ENCODE measurements around the gene SLC9A9. TPM values are rescaled to one million over a fixed set of nuclear protein-coding genes. Genes with fewer than 3 reads are reported as not detected.

The SLC9A9 gene
- total RNA-seq, 2 donors from 2014 or later, result 29.6 to 60.1 TPM

DNA sequence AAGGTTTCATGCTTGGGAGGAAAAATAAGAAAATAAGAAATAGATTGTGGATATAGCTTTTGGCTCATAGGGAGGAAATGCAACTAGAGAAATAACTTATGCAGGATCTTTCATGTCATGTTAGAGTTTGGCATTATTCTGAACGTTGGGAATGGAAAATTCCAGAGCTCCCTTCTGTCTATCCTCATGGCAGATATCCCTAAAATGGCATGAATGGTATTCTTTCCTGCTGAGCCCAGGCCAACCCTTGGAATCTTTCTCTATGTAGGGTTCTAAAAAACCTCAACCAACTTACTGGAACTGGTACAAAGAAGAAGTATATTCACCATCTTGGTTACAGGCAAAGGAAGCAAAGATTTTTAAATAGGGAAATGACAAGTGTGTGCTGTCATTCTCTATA lies 516.2 kb downstream of the SLC9A9 start:
- H3K27me3 ChIP-seq (replicated peaks; ENCODE audit: insufficient read depth), result no peaks in the 10 kb centered on the region
- H3K27ac ChIP-seq, result no peak overlapping the region
- TF ChIP-seq CTCF (IDR thresholded peaks at IDR 0.05), result no peak
- H3K4me3 ChIP-seq, result no peak overlapping the region
- ATAC-seq (ENCODE audit: insufficient number of reproducible peaks, low FRiP score, low read depth) (no peak), DNase-seq (ENCODE audit: low spot score) (no peak)
- peaks cover 6% of the 10 kb centered on the region for H3K9me3 ChIP-seq
- no peaks in the 10 kb centered on the region for H3K36me3 ChIP-seq
- peaks cover 3 to 10% of the 10 kb centered on the region in 2 donors for H3K4me1 ChIP-seq (ENCODE audit: control insufficient read depth in 1 of 2, low read depth in 2 of 2)

- Histone ChIP-seq H3K9me3 (peaks cover 6% of the 10 kb centered on the region), H3K27me3 (replicated peaks; ENCODE audit: insufficient read depth) (no peaks in the 10 kb centered on the region), H3K4me3 (no peak overlapping the region), H3K4me1 (ENCODE audit: control insufficient read depth in 1 of 2, low read depth in 2 of 2) (peaks cover 3 to 10% of the 10 kb centered on the region in 2 donors), H3K27ac (no peak overlapping the region), H3K36me3 (no peaks in the 10 kb centered on the region)
- TF ChIP-seq CTCF (IDR thresholded peaks at IDR 0.05), result no peak
- DNase-seq (ENCODE audit: low spot score), result no peak
- no peak for ATAC-seq (ENCODE audit: insufficient number of reproducible peaks, low FRiP score, low read depth)
Observed at GRCh38 chr3:143331350-143331749, 516.9 kb downstream of the SLC9A9 start.

DNA sequence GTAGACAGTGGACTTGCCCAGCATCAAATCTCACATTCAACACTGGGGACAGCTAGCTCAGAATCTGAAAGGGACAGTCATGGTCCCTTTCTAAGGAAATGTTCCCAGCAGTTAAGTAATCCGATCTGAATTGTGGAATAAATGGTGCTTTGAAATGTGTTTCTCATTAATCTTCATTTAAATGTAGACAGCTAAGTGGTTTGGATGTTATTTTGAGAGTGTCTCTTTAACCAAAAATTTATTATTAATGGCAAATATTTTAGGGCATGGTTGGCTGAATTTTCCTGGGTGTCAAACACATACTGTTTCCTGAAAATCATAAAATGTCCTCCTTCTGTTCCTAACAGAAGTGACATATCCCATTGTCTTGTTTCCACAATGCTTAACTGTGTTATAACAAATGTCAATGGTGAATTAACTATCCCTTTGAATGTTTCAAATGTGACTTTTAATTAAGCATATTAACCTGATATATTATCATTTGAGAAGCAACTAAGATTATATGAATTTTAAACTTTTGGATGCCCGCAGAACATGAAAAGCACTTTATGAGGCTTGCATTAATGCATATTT lies 517.9 kb downstream of the SLC9A9 start:
- ATAC-seq (ENCODE audit: insufficient number of reproducible peaks, low FRiP score, low read depth), result no peak
- no peak for TF ChIP-seq CTCF (IDR thresholded peaks at IDR 0.05)
- H3K36me3 ChIP-seq, result no peaks in the 10 kb centered on the region

DNA sequence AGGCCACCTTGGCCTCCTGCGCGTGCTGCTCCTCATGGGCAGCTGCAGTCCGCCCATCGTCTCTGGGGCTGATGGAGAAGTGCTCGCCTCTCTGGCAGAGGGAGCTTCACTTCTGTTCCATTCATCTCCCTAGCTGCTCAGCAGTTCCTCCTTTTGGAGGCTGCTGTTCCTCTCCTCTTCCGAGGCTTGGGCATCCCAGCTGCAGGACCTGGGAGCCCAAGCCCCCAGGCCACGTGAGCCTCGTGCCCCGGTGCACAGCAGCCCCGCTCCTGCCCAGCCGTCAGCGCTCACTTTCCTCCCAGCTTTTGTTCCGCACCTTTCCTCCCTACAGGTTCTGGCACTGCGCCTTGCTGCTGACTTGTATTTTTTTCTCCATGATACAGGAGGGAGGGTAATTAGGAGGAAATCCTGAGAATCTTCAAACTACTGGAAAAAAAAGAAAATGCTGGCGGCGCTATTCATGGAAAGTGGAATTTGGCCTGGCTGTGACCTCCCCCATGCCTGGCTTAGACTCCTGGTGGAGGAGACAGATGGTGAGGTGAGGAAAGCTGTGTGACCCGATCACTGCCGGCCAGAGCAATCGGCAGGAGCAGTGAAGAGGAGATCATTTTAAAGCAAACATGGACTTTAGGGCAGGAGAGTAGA lies 518.6 kb downstream of the SLC9A9 start:
- H3K27me3 ChIP-seq (replicated peaks; ENCODE audit: insufficient read depth), result no peaks in the 10 kb centered on the region
- peaks cover 3 to 10% of the 10 kb centered on the region in 2 donors for H3K4me1 ChIP-seq (ENCODE audit: control insufficient read depth in 1 of 2, low read depth in 2 of 2)
- ATAC-seq (ENCODE audit: insufficient number of reproducible peaks, low FRiP score, low read depth), result no peak
- H3K9me3 ChIP-seq, result no peaks in the 10 kb centered on the region
- no peak for DNase-seq (ENCODE audit: low spot score)
- TF ChIP-seq CTCF (IDR thresholded peaks at IDR 0.05), result no peak
- H3K4me3 ChIP-seq, result peak overlapping the region; percentile 33
- no peaks in the 10 kb centered on the region for H3K36me3 ChIP-seq
- H3K27ac ChIP-seq, result no peak overlapping the region

More for the DNA sequence above, 517.9 kb downstream of the SLC9A9 start:
- H3K27me3 ChIP-seq (replicated peaks; ENCODE audit: insufficient read depth), result no peaks in the 10 kb centered on the region
- no peak overlapping the region for H3K4me3 ChIP-seq
- no peak overlapping the region for H3K27ac ChIP-seq
- DNase-seq (ENCODE audit: low spot score), result no peak
- peaks cover 3% of the 10 kb centered on the region for H3K9me3 ChIP-seq
- peaks cover 3 to 10% of the 10 kb centered on the region in 2 donors for H3K4me1 ChIP-seq (ENCODE audit: control insufficient read depth in 1 of 2, low read depth in 2 of 2)

DNA sequence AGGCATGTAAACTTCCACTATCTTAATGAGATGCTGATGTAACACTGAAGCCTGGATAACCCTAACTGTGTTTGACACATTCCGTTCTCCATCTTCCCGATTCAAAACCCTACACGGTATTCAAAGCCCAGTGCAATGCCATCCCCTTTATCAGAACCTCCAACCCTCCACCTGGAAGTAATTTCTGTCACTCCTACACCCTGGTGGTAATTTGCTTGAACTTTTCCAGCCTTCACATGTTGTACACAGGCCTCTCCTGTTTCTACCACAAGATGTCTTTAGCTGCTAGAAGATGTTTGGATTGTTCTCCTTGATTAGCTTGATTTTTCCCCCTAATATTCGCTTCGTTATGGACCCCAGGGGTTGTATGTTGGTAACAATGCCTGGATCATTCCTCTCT lies 519.8 kb downstream of the SLC9A9 start:
- H3K27me3 ChIP-seq (replicated peaks; ENCODE audit: insufficient read depth), result no peaks in the 10 kb centered on the region
- ATAC-seq (ENCODE audit: insufficient number of reproducible peaks, low FRiP score, low read depth) (no peak), DNase-seq (ENCODE audit: low spot score) (no peak)
- H3K4me3 ChIP-seq, result no peak overlapping the region
- H3K4me1 ChIP-seq (ENCODE audit: control insufficient read depth in 1 of 2, low read depth in 2 of 2), result peaks cover 3 to 10% of the 10 kb centered on the region in 2 donors
- no peaks in the 10 kb centered on the region for H3K36me3 ChIP-seq
- TF ChIP-seq CTCF (IDR thresholded peaks at IDR 0.05), result no peak
- no peaks in the 10 kb centered on the region for H3K9me3 ChIP-seq
- H3K27ac ChIP-seq, result no peak overlapping the region
